WTC11 (cell line): Measurements from ENCODE around the gene ELP4. TPM values are rescaled to one million over a fixed set of nuclear protein-coding genes. Genes with fewer than 3 reads are reported as not detected.
A peak's percentile ranks its signal among the peaks of the same experiment; 100 is the strongest.

Source experiments
- ATAC-seq: fragments of 200-7000 bp; cut with Tn5 transposase; 2 replicates; pipeline ENCODE4 v1.10.0; 2021; ENCODE audit warnings: mild to moderate bottlenecking, moderate library complexity
- Bru-seq: library from RNA; stranded (reverse); fragments of 400-500 nt; gene quantifications from one replicate; lab custom pipeline; 2021; lab: Mats Ljungman, UMichigan
- CTCF ChIA-PET: fragments of 300-600 bp; sonication (Branson Sonifier 250); formaldehyde crosslinking; loops from one replicate; lab custom pipeline; 2021; ENCODE audit warnings: antibody characterized with exemption; lab: Charles Lee
- POLR2A ChIA-PET: fragments of 350-600 bp; sonication (Branson Sonifier 250); formaldehyde crosslinking; loops from one replicate; lab custom pipeline; 2021; ENCODE audit warnings: antibody characterized with exemption; lab: Charles Lee
- DNase-seq: peaks from one replicate; pipeline ENCODE4 v3.0.0; 2021; ENCODE audit warnings: low spot score
- H3K27ac Mint-ChIP-seq: 2 replicates; pipeline ENCODE4 v1.8.0; 2021; ENCODE audit warnings: mixed read lengths
- H3K27me3 Mint-ChIP-seq: 2 replicates; pipeline ENCODE4 v1.8.0; 2021; ENCODE audit warnings: low read depth, mild to moderate bottlenecking, moderate library complexity, mixed read lengths
- H3K36me3 Mint-ChIP-seq: 2 replicates; pipeline ENCODE4 v1.8.0; 2021; ENCODE audit warnings: mixed read lengths
- H3K4me1 Mint-ChIP-seq: 2 replicates; pipeline ENCODE4 v1.8.0; 2022; ENCODE audit warnings: mixed read lengths
- H3K4me3 Mint-ChIP-seq: 2 replicates; pipeline ENCODE4 v1.8.0; 2021; ENCODE audit warnings: mild to moderate bottlenecking, moderate library complexity, mixed read lengths
- H3K9me3 Mint-ChIP-seq: 2 replicates; pipeline ENCODE4 v1.8.0; 2021; ENCODE audit warnings: mixed read lengths
- ATF1 ChIP-seq: sonication (generic); formaldehyde crosslinking; IDR thresholded peaks from 2 replicates; pipeline ENCODE4 v1.8.1; 2023; ENCODE audit warnings: mild to moderate bottlenecking, moderate library complexity, missing genetic modification reagents
- CDX4 ChIP-seq: fragments of 250-450 bp; sonication (Bioruptor Pico); IDR thresholded peaks from 2 replicates; pipeline ENCODE4 v1.9.0; 2021; ENCODE audit warnings: moderate library complexity, mild to moderate bottlenecking, inconsistent platforms, borderline replicate concordance
- CREB1 ChIP-seq: sonication (generic); formaldehyde crosslinking; IDR thresholded peaks from 2 replicates; pipeline ENCODE4 v1.8.0; 2023; ENCODE audit warnings: mild to moderate bottlenecking, missing genetic modification reagents
- CREM ChIP-seq: sonication (generic); formaldehyde crosslinking; IDR thresholded peaks from 2 replicates; pipeline ENCODE4 v1.8.1; 2022; ENCODE audit warnings: mild to moderate bottlenecking, missing genetic modification reagents, moderate library complexity
- EMX1 ChIP-seq: fragments of 250-450 bp; sonication (Bioruptor Pico); IDR thresholded peaks from 2 replicates; pipeline ENCODE4 v1.8.0; 2021; ENCODE audit warnings: mild to moderate bottlenecking
- ESRRA ChIP-seq: sonication (generic); formaldehyde crosslinking; IDR thresholded peaks from 2 replicates; pipeline ENCODE4 v1.8.1; 2022; ENCODE audit warnings: mild to moderate bottlenecking, missing genetic modification reagents, borderline replicate concordance
- ETV6 ChIP-seq: sonication (generic); formaldehyde crosslinking; IDR thresholded peaks from 2 replicates; pipeline ENCODE4 v1.8.1; 2022; ENCODE audit warnings: mild to moderate bottlenecking, missing genetic modification reagents
- FOXJ3 ChIP-seq: sonication (generic); formaldehyde crosslinking; IDR thresholded peaks from 2 replicates; pipeline ENCODE4 v1.9.0; 2021; ENCODE audit warnings: missing genetic modification reagents, mild to moderate bottlenecking, borderline replicate concordance
- FOXP1 ChIP-seq: sonication (generic); formaldehyde crosslinking; IDR thresholded peaks from 2 replicates; pipeline ENCODE4 v1.8.0; 2022; ENCODE audit warnings: missing genetic modification reagents, mild to moderate bottlenecking, moderate library complexity, borderline replicate concordance
- GABPB1 ChIP-seq: sonication (generic); formaldehyde crosslinking; IDR thresholded peaks from 2 replicates; pipeline ENCODE4 v1.8.1; 2023; ENCODE audit warnings: mild to moderate bottlenecking, missing genetic modification reagents
- MLX ChIP-seq: sonication (generic); formaldehyde crosslinking; IDR thresholded peaks from 2 replicates; pipeline ENCODE4 v1.8.1; 2023; ENCODE audit warnings: mild to moderate bottlenecking, missing genetic modification reagents, moderate library complexity
- MYBL2 ChIP-seq: sonication (generic); formaldehyde crosslinking; IDR thresholded peaks from 2 replicates; pipeline ENCODE4 v1.8.1; 2023; ENCODE audit warnings: mild to moderate bottlenecking, moderate library complexity, missing genetic modification reagents
- NFYB ChIP-seq: sonication (generic); formaldehyde crosslinking; conservative IDR thresholded peaks from 2 replicates; pipeline ENCODE4 v1.8.0; 2022; ENCODE audit warnings: low read depth, missing genetic modification reagents
- SMAD3 ChIP-seq: sonication (generic); formaldehyde crosslinking; IDR thresholded peaks from 2 replicates; pipeline ENCODE4 v1.8.0; 2022; ENCODE audit warnings: missing genetic modification reagents, mild to moderate bottlenecking, borderline replicate concordance
- SP1 ChIP-seq: sonication (generic); formaldehyde crosslinking; conservative IDR thresholded peaks from 2 replicates; pipeline ENCODE4 v1.8.1; 2022; ENCODE audit warnings: missing genetic modification reagents
- TCF7 ChIP-seq: sonication (generic); formaldehyde crosslinking; IDR thresholded peaks from 2 replicates; pipeline ENCODE4 v1.8.0; 2022; ENCODE audit warnings: mild to moderate bottlenecking, low read depth, missing genetic modification reagents, moderate library complexity
- TP53 ChIP-seq: sonication (generic); formaldehyde crosslinking; IDR thresholded peaks from 2 replicates; pipeline ENCODE4 v1.8.1; 2023; ENCODE audit warnings: mild to moderate bottlenecking, missing genetic modification reagents
- ZBTB21 ChIP-seq: sonication (generic); formaldehyde crosslinking; IDR thresholded peaks from 2 replicates; pipeline ENCODE4 v1.8.1; 2023; ENCODE audit warnings: mild to moderate bottlenecking, missing genetic modification reagents, borderline replicate concordance
- ZNF219 ChIP-seq: sonication (generic); formaldehyde crosslinking; IDR thresholded peaks from 2 replicates; pipeline ENCODE4 v1.8.0; 2023; ENCODE audit warnings: missing genetic modification reagents, mild to moderate bottlenecking, borderline replicate concordance
- ZNF232 ChIP-seq: sonication (generic); formaldehyde crosslinking; IDR thresholded peaks from 2 replicates; pipeline ENCODE4 v1.8.0; 2022; ENCODE audit warnings: mild to moderate bottlenecking, missing genetic modification reagents
- ZSCAN18 ChIP-seq: fragments of 250-450 bp; sonication (Bioruptor Pico); IDR thresholded peaks from 2 replicates; pipeline ENCODE4 v2.1.2; 2022; ENCODE audit warnings: mild to moderate bottlenecking, moderate library complexity
- long read RNA-seq, 3 experiments: library from RNA in 1 of 3; library from capped mRNA in 1 of 3; library from polyadenylated mRNA in 1 of 3; unstranded in 2 of 3; stranded (forward) in 1 of 3; transcript quantifications; one replicate each; pipeline ENCODE4 v2.0.0, GENCODE V29; 2021
- total RNA-seq: library from RNA; stranded (reverse); gene quantifications from 3 replicates; pipeline ENCODE4 v1.2.3, GENCODE V29; 2021
- TF ChIP-seq, protein P1 (sequence below): sonication (generic); formaldehyde crosslinking; conservative IDR thresholded peaks from 2 replicates; pipeline ENCODE4 v1.8.1; 2022; ENCODE audit warnings: mild to moderate bottlenecking, missing genetic modification reagents
- TF ChIP-seq, protein P2 (sequence below): sonication (generic); formaldehyde crosslinking; IDR thresholded peaks from 2 replicates; pipeline ENCODE4 v1.8.1; 2022; ENCODE audit warnings: mild to moderate bottlenecking, moderate library complexity, missing genetic modification reagents
- TF ChIP-seq, protein P3 (sequence below): sonication (generic); formaldehyde crosslinking; IDR thresholded peaks from 2 replicates; pipeline ENCODE4 v1.8.0; 2023; ENCODE audit warnings: mild to moderate bottlenecking, missing genetic modification reagents
- TF ChIP-seq, protein P4 (sequence below): sonication (generic); formaldehyde crosslinking; IDR thresholded peaks from 2 replicates; pipeline ENCODE4 v1.8.0; 2022; ENCODE audit warnings: mild to moderate bottlenecking, missing genetic modification reagents
- TF ChIP-seq, protein P5 (sequence below): sonication (generic); formaldehyde crosslinking; IDR thresholded peaks from 2 replicates; pipeline ENCODE4 v1.8.1; 2023; ENCODE audit warnings: mild to moderate bottlenecking, missing genetic modification reagents

The ELP4 gene
- total RNA-seq (14.6 to 21.2 TPM (median 15.6 TPM) in 3 replicates), Bru-seq, nascent RNA (percentile 66 among the genes with signal in this experiment)
- long read RNA-seq, experiment 1, full-length matches to known transcripts = 56 of 65 reads
- long read RNA-seq, experiment 1, partial matches to known transcripts = 2 of 65 reads
- long read RNA-seq, experiment 1, other reads (novel, unspliced or antisense) = 7 of 65 reads
- long read RNA-seq, experiment 2, partial matches to known transcripts = 5 of 32 reads
- long read RNA-seq, experiment 2, other reads (novel, unspliced or antisense) = 27 of 32 reads
- long read RNA-seq, experiment 3, full-length matches to known transcripts = 68 of 77 reads
- long read RNA-seq, experiment 3, partial matches to known transcripts = 1 of 77 reads
- long read RNA-seq, experiment 3, other reads (novel, unspliced or antisense) = 8 of 77 reads

DNA sequence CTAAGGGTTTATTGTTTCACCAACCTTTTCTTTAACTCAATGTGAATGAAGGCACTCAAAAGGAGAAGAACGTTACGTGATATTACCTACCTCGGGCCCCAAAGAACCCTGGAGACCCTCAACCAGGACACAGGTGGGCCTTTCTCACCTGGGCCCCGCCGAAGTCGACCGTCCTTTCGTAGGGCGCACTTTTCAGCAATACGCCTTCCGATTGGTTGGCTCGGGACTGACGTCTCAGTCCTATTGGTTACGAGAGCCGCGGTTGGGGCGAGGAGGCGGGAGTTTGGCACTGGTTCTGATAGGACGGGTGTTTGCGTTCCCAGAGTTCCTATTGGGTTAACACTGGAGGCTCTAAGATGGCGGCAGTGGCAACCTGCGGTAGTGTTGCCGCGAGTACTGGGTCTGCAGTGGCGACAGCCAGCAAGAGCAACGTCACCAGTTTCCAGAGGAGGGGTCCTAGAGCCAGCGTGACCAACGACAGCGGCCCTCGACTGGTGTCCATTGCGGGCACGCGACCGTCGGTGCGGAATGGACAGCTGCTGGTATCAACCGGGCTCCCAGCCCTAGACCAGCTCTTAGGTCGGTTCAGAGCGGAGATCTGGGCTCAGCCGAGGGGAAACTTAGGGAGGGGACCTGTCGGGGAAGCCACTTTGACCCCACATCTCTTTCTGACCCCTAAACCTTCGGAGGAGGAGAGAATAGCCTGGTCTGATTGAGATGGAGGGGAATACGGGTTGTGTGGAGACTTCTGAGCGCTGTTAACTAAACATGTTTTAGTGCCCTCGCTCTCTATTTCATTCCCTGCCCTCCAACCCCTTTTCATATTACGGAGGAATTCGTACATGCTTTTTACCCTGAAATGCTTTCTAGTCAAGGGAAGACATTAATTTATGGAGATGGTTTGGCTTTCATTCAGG, at the start of gene ELP4, which contains the start of gene IMMP1L:
Gene ELP4, plus strand, starts transcription at position 339 of the 917 bp plus-strand sequence. Its CDS starts 18 bp downstream, at position 357.
Gene IMMP1L, minus strand, starts transcription at position 194 of the 917 bp plus-strand sequence. CDS start 46,346 bp downstream, outside the sequence.
- peak; percentile 99 for ATAC-seq
- CTCF ChIA-PET = interaction anchor here (1.4 kb wide), 1 partner anchor 289 kb away, joined by 4 read pairs; no protein-coding TSS in a partner anchor
- POLR2A ChIA-PET = no interaction called here
- DNase-seq = peak; percentile 96
- no peaks in the 10 kb centered on the region for H3K9me3 Mint-ChIP-seq
- H3K4me3 Mint-ChIP-seq = peak within 1 kb of the TSS; percentile 96
- peaks cover 24% of the 10 kb centered on the region for H3K4me1 Mint-ChIP-seq
- 0 out of 2 replicates have a peak, but pooled peaks cover 4% of the 10 kb centered on the region for H3K36me3 Mint-ChIP-seq
- no peaks in the 10 kb centered on the region for H3K27me3 Mint-ChIP-seq
- peak within 1 kb of the TSS; percentile 99 for H3K27ac Mint-ChIP-seq
- TF ChIP-seq NFYB (CRISPR knock-in tag) (peak; percentile 94), ETV6 (CRISPR knock-in tag) (peak; percentile 65; the same call in 1 of the 2 replicates), ZSCAN18 (CRISPR knock-in tag) (no peak), ZNF219 (CRISPR knock-in tag) (no peak), ZBTB21 (CRISPR knock-in tag) (no peak; the same call in 1 of the 2 replicates), ESRRA (CRISPR knock-in tag) (no peak), ZNF232 (CRISPR knock-in tag) (no peak; the same call in 1 of the 2 replicates), SP1 (CRISPR knock-in tag) (peak; percentile 73), FOXP1 (CRISPR knock-in tag) (peak; percentile 84; the same call in 1 of the 2 replicates), CDX4 (no peak), TP53 (CRISPR knock-in tag) (no peak), CREB1 (CRISPR knock-in tag) (peak; percentile 84; the same call in 1 of the 2 replicates), GABPB1 (peak; percentile 23; the same call in 1 of the 2 replicates), MLX (CRISPR knock-in tag) (no peak), CREM (CRISPR knock-in tag) (peak; percentile 73), FOXJ3 (CRISPR knock-in tag) (no peak), EMX1 (CRISPR knock-in tag) (no peak), ATF1 (CRISPR knock-in tag) (no peak), TCF7 (CRISPR knock-in tag) (no peak), SMAD3 (0 out of 2 replicates have a peak, but pooled peaks have one; percentile 59), MYBL2 (CRISPR knock-in tag) (peak; percentile 90)
- TF ChIP-seq, protein P1, sequence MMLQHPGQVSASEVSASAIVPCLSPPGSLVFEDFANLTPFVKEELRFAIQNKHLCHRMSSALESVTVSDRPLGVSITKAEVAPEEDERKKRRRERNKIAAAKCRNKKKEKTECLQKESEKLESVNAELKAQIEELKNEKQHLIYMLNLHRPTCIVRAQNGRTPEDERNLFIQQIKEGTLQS (CRISPR knock-in tag) = no peak
- TF ChIP-seq, protein P2, sequence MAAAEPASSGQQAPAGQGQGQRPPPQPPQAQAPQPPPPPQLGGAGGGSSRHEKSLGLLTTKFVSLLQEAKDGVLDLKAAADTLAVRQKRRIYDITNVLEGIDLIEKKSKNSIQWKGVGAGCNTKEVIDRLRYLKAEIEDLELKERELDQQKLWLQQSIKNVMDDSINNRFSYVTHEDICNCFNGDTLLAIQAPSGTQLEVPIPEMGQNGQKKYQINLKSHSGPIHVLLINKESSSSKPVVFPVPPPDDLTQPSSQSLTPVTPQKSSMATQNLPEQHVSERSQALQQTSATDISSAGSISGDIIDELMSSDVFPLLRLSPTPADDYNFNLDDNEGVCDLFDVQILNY (CRISPR knock-in tag) = no peak
- TF ChIP-seq, protein P3, sequence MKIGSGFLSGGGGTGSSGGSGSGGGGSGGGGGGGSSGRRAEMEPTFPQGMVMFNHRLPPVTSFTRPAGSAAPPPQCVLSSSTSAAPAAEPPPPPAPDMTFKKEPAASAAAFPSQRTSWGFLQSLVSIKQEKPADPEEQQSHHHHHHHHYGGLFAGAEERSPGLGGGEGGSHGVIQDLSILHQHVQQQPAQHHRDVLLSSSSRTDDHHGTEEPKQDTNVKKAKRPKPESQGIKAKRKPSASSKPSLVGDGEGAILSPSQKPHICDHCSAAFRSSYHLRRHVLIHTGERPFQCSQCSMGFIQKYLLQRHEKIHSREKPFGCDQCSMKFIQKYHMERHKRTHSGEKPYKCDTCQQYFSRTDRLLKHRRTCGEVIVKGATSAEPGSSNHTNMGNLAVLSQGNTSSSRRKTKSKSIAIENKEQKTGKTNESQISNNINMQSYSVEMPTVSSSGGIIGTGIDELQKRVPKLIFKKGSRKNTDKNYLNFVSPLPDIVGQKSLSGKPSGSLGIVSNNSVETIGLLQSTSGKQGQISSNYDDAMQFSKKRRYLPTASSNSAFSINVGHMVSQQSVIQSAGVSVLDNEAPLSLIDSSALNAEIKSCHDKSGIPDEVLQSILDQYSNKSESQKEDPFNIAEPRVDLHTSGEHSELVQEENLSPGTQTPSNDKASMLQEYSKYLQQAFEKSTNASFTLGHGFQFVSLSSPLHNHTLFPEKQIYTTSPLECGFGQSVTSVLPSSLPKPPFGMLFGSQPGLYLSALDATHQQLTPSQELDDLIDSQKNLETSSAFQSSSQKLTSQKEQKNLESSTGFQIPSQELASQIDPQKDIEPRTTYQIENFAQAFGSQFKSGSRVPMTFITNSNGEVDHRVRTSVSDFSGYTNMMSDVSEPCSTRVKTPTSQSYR (CRISPR knock-in tag) = 0 out of 2 replicates have a peak, but pooled peaks have one; percentile 33
- TF ChIP-seq, protein P4, sequence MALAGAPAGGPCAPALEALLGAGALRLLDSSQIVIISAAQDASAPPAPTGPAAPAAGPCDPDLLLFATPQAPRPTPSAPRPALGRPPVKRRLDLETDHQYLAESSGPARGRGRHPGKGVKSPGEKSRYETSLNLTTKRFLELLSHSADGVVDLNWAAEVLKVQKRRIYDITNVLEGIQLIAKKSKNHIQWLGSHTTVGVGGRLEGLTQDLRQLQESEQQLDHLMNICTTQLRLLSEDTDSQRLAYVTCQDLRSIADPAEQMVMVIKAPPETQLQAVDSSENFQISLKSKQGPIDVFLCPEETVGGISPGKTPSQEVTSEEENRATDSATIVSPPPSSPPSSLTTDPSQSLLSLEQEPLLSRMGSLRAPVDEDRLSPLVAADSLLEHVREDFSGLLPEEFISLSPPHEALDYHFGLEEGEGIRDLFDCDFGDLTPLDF = no peak
- TF ChIP-seq, protein P5, sequence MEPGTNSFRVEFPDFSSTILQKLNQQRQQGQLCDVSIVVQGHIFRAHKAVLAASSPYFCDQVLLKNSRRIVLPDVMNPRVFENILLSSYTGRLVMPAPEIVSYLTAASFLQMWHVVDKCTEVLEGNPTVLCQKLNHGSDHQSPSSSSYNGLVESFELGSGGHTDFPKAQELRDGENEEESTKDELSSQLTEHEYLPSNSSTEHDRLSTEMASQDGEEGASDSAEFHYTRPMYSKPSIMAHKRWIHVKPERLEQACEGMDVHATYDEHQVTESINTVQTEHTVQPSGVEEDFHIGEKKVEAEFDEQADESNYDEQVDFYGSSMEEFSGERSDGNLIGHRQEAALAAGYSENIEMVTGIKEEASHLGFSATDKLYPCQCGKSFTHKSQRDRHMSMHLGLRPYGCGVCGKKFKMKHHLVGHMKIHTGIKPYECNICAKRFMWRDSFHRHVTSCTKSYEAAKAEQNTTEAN = peak; percentile 14; the same call in 1 of the 2 replicates
